Activated CD4-positive, CD25-positive, alpha-beta regulatory T cell (primary cell): ENCODE results near the gene ACTG1.

Experiments used
- DNase-seq, 4 experiments: peaks; one replicate each; lab custom pipeline; 2025; lab: John Stamatoyannopoulos, UW

Gene ACTG1

GRCh38 chr17:81481073-81481799 lies 31.4 kb downstream of the ACTG1 start:
- DNase-seq = peak in 3 of 4 experiments; percentile 13 to 25 (median 21)

GRCh38 chr17:81480140-81481072 lies 32.2 kb downstream of the ACTG1 start:
- DNase-seq = no peak

DNA sequence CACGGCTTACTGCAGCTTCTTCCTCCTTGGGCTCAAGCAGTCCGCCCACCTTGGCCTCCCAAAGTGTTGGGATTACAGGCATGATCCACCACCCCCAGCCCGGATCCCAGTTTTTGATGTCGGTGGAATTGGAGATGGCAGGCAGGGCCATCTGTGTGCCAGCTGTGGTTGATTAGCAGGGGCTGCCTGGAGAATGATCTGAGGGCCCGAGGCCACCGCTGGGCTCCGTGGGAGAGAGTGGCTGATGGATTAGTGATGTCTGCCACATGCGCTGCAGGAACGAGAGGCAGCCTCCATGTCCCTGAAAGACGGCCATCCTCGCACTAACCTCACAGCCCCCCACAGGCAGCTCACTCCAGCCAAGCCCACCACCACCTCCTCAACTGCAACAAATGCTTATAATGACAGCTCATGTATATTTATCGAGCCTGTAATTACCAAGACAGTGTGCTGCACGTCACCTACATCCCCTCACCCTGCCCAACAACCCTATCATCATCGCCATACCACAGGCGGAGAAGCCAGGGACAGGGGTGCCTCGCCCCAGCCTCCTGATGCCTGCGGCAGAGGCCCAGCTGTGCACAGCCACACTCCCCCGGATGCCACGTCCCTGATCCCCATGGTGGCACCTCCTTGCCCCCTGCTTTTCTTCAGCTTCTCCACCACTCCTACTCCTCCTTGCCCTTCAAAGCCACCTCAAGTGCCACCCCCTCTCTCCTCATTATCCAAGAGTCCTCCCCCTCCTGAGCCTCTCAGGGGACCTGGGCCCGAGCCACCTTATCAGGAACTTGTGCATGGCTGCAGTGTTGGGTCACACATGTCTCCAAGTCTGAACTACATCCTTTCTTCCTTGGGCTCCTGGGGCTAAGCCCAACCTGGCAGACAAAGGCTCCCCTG lies 33.2 kb downstream of the ACTG1 start:
- DNase-seq = no peak

DNA sequence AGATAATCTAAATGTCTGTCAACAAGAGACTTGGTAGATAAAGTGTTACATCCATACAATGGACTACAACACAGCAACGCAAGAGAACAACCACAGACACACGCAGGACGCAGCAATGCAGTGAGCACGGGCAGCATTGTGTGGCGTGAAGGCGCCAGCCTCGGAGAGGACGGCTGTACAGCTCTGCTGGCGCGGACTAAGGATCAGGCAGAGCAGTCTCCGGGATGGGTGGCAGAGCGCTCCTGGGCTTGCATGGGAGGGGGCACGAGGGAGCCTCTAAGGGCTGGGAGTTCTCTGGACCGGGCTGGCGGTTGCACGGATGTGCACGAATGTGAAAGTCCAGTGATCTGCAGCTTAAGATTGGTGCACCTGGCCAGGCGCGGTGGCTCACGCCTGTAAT lies 34.5 kb downstream of the ACTG1 start:
- DNase-seq = no peak

DNA sequence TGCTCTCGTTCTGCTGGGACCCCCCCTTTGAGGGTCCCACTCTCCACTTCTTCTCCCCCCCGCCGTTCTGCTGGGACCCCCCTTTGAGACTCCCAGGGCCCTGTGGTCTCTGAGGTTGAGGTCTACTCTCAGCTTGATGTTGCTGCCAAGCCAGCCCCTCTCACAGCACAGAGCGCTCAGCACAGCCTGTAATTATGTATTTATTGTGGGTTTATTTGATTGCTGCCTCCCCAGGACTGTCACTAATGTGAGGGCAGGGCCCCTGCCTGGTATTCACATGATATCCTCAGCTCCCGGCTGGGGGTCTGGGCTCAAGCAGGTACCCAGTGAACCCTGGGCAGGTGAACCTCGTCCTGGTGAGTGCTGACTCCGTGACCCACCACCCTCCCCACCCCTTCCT lies 35.4 kb downstream of the ACTG1 start:
- DNase-seq = no peak

DNA sequence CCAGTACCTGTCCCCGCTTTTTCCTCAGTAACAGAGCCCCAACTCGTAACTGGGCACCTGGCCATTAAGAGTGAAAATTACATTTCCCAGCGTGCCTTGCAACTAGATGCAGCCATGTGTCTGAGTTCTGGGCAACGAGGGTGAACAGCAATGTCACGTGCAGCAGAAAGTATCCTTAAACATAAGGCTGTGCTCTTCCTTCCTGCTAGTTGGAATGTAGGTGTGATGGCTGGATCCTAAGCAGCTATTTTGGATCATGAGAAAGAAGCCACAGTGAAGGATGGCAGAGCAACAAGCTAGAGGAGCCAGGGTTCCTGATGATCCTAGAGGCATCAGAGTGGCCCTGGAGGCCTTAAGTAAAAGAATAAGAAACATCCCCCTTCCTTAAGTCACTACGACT lies 36.0 kb downstream of the ACTG1 start:
- no peak for DNase-seq

DNA sequence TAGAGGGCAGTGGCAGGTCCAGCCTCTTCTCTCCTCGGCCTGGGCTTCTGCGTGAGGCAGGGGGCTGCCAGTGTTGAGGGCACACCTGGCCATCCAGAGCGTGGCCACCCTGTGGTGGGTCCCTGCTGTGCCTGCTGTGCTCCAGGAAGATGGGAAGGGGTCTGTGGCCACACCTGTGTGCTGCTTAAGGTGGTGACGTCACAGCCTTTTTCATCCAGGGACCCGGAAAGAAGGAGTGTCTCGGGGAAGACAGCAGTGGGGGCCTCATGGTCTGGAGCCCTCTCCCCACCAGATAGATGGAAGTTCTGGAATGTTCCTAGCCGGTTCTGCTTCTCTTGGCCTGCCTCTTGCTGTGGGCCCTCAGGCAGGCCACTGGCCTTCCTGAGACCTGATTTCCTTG lies 36.5 kb downstream of the ACTG1 start:
- no peak for DNase-seq

DNA sequence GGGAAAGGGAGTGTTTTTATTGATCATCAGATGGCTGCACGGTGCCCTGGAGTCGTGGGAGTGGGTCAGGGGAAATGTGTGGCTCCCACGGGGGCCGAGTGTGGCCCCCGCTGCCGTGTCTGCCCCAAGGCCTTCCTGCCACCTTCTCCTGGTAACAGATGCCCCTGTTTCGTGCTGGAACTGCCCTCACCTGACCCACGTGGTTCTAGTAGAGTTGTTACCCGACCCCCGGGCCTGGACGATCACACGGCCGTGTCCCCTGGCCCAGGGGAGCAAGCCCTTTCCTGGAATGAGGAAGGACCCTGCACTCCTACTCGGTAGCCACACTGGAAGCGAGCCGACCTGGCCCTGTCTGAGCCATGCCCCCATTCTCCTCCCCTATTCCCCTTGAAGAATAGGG lies 37.6 kb downstream of the ACTG1 start:
- no peak for DNase-seq

GRCh38 chr17:81473019-81473418 lies 39.6 kb downstream of the ACTG1 start:
- DNase-seq = no peak

DNA sequence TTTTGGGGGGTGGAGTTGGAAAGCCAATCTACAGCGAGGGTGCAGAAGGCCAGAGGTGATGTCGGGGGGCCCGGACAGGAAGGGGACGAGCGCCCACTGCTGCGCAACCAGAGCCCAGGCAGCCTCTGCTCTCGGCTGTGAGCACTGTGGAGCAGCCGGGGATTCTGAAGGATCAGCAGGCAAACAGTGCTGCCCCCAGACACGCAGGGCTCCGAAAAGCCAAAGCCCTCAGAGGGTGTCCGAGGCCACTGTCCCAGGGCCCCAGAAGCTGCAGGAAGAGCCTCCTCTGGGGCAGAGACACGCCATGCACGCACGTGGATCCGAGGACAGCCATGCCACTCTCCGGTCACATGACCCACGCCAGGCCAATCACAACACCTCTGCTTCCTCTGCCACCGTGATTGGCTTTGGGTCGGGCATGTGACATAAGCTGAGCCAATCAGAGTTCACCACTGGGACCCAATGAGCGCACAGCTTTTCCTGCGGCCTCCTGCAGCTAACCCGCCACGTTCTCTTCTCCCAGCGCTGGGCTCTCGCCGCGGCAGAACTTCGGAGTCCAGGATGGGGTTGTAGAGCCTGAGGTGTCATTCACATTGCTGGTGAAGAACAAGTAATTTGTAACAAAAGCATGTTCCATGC lies 40.7 kb downstream of the ACTG1 start:
- no peak for DNase-seq

DNA sequence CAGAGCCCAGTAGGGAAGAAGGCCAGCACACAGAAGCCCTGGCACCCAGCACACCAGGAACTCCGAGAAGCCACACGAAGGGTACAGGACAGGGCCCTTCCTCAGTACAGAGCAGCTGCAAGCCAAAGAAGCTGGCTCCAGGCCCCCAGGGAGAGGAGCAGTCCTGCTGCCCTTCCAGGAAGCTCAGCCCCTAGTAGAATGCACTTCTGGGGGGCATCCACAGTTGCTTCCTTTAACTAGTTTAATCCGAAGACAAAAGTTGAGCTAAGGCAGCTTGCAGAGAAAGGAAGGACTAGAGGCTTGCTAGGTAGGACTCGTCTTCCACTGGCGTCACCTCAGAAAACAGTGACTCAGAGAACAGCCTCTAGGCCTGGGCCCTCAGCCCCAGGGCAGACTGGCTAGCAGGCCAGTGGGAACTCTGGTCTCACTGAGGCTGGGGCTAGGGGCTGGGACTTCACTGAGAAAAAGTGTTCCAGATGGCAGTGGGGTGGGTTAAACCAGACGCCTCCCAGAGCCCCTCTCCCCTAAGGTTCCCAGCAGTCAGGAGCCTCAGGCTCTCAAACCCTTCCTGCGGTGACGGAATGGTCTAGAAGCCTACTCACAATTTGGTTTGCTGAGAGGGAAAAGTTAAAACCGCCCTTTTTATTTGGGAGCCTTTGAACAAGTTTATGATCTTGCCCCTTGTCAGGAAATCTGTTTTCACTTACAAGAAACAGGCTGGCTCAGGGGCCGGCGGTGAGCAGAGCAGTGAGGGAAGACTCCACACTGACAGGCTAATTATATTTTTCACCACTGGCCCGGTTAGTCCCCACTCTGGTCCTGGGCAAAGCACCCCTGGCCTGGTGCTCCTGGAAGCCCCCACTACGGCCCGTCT lies 41.4 kb downstream of the ACTG1 start:
- no peak for DNase-seq

- no peak for DNase-seq
Measured at GRCh38 chr17:81470270-81470943, 42.2 kb downstream of the ACTG1 start.

GRCh38 chr17:81469266-81469665 lies 43.3 kb downstream of the ACTG1 start:
- DNase-seq = no peak

DNA sequence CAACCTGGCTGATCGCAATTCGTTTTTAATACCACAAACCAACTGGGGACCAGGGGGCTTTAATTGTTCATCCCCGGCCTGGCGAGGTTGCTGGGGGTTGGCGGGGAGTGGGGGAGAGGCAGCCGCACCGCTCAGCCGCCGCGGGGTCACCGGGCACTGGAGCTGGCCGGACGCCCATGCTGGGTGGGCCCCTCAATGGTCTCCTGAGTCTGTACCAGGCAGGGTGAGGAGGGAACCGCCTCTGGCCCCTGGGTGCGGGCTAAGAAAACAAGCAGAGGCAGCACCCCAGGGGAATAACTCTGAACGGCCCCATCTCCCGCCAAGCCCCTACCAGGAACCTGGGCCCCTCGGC lies 43.9 kb downstream of the ACTG1 start:
- no peak for DNase-seq

DNA sequence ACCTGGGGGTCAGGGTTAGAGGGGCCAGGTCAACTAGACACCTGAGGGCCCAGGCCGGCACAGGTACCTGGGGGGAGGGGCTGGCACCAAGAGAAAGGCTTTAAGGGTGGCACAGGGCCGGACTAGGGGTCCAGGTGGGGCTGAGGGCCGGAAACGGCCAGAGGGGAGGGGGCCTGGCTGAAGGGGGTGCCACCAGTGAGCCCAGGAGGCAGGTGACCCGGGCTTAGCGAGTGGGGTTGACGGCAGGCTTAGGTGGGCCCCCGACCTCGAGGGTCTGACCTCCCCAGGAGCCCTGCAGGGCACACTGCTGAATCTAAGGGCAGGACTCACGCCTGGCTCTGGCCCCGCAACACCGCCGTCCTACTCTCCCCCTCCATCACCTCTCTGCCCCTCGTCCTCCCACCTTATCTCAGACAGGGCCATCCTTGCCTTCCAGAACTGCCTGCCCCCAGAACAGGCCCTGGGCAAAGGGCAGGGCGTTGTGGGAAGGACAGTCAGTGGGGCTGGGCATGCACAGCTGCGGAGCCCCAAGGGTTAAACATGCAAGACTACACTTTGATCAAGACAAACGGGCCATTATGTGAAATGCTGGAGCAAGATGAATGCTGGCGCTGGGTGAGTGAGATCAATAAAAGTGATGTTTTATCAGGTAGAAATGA lies 44.4 kb downstream of the ACTG1 start:
- no peak for DNase-seq

DNA sequence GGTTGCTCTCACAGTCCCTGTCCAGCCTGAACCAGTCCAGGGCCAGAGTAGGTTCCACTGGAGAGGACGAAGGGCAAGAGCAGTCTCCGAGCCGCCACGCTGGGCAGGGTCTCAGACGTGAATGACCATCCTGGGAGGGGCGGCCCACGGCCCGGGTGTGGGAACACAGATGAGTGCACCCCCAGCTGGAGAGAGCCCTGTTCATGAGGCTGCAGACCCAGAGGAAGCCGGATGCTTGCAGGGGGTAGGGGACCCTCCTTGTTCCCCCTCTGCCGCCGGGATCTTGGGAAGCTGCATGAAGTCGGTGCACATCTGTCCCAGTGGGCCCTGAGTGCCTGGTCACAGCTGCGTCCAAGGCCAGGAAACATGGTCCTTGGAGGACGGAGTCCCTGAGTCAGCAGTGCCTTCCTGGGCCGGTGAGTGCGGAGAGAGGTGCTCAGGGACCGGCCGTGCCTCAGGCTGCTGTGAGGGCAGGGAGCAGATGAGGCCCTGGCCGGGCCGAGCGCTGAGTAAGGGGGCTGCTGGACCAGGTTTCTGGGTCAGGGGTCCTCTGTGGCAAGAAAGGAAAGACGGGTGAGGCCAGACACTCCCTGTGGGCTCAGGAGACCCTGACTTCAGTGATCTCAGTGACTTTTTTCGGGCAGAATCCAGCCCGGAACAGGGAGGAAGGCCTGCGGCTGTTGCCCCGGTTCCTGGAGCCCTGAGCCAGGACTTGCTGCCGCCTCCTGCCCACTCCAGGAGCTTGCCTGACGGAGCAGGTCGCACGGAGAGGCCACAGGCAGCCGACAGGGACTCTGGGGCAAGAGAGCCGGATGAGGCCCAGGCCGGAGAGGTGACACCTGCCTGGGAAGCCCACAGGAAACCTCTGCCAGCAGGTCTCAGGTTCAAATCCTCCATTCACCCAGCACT lies 45.8 kb downstream of the ACTG1 start:
- no peak for DNase-seq

GRCh38 chr17:81465910-81466309 lies 46.7 kb downstream of the ACTG1 start:
- no peak for DNase-seq

- DNase-seq = no peak
Measured at GRCh38 chr17:81464586-81464985, 48.0 kb downstream of the ACTG1 start.

GRCh38 chr17:81463506-81463905 lies 49.1 kb downstream of the ACTG1 start:
- DNase-seq = no peak
